Activated CD8-positive, alpha-beta memory T cell treated with anti-CD3 and anti-CD28 coated beads, Interleukin-2, amount 10 ng/mL, durations not matched to agents 7 days and 5 days (primary cell): ENCODE measurements around the gene GP1BA. TPM values are rescaled to one million over a fixed set of nuclear protein-coding genes. Genes with fewer than 3 reads are reported as not detected.

Experiments
- ATAC-seq: fragments of 150-1000 bp; cut with Tn5 transposase; one replicate; pipeline ENCODE4 v1.10.0; 2021; ENCODE audit warnings: moderate library complexity
- CTCF ChIA-PET: fragments of 350-600 bp; sonication (Branson Sonifier 250); formaldehyde crosslinking; loops from one replicate; lab custom pipeline; 2021; ENCODE audit warnings: antibody characterized with exemption; lab: Charles Lee
- DNase-seq: peaks from one replicate; pipeline ENCODE4 v3.0.0-alpha.2; 2020
- H3K27ac Mint-ChIP-seq: one replicate; pipeline ENCODE4 v1.8.0; 2021; ENCODE audit warnings: mild to moderate bottlenecking, mixed read lengths
- H3K27me3 Mint-ChIP-seq: one replicate; pipeline ENCODE4 v1.8.0; 2021; ENCODE audit warnings: mixed read lengths
- H3K36me3 Mint-ChIP-seq: one replicate; pipeline ENCODE4 v1.8.0; 2021; ENCODE audit warnings: mild to moderate bottlenecking, mixed read lengths
- H3K4me1 Mint-ChIP-seq: one replicate; pipeline ENCODE4 v1.8.0; 2021; ENCODE audit warnings: mixed read lengths
- H3K4me3 Mint-ChIP-seq: one replicate; pipeline ENCODE4 v1.8.0; 2021; ENCODE audit warnings: mild to moderate bottlenecking, moderate library complexity, mixed read lengths
- H3K9me3 Mint-ChIP-seq: one replicate; pipeline ENCODE4 v1.8.0; 2022; ENCODE audit warnings: low read depth, mixed read lengths
- total RNA-seq, 2 experiments: library from RNA; stranded (reverse); gene quantifications; one replicate each; pipeline ENCODE4 v1.2.3, GENCODE V29; 2021

GP1BA gene
- total RNA-seq, 2 experiments from 2014 or later = not detected

DNA sequence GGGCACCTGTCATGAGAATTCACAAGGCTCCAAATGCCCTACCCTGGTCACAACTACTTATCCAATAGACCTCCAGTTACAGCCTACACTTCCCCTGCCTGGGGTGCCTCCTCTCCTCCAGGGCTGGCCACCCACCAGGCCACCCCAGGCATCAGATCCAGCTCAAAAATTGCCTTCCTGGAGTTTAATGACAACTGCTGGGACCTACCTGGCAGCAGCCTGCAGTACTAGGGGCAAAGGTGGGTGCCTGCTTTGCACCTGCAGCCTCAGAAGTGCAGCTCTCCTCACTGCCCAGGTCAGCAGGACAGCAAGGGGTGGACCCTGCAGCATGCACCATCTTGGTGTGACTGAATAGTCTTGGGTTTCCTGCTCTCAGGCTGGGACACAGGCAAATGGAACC, 3.6 kb downstream of the GP1BA start:
- DNase-seq (no peak), ATAC-seq (no peak)
- Mint-ChIP-seq H3K36me3 (peaks cover 32% of the 10 kb centered on the region), H3K27me3 (no peaks in the 10 kb centered on the region), H3K9me3 (no peaks in the 10 kb centered on the region), H3K27ac (no peak overlapping the region), H3K4me1 (peaks cover 45% of the 10 kb centered on the region), H3K4me3 (no peak overlapping the region)
- CTCF ChIA-PET = interaction anchor here (0.9 to 1.5 kb wide), 3 partner anchors 13 to 33 kb away, joined by 3 to 5 read pairs (median 3); partner anchors contain the start of gene CHRNE

GRCh38 chr17:4936436-4936835, 4.4 kb downstream of the GP1BA start:
- peaks cover 45% of the 10 kb centered on the region for H3K4me1 Mint-ChIP-seq
- peaks cover 36% of the 10 kb centered on the region for H3K36me3 Mint-ChIP-seq
- CTCF ChIA-PET = interaction anchor here (0.6 to 1.5 kb wide), 4 partner anchors 14 to 235 kb away, joined by 3 to 5 read pairs (median 4); partner anchors contain the start of genes CAMTA2 and CHRNE
- H3K9me3 Mint-ChIP-seq = no peaks in the 10 kb centered on the region
- ATAC-seq (no peak), DNase-seq (no peak)
- H3K27ac Mint-ChIP-seq = peak overlapping the region; percentile 42
- H3K27me3 Mint-ChIP-seq = no peaks in the 10 kb centered on the region
- H3K4me3 Mint-ChIP-seq = no peak overlapping the region

DNA sequence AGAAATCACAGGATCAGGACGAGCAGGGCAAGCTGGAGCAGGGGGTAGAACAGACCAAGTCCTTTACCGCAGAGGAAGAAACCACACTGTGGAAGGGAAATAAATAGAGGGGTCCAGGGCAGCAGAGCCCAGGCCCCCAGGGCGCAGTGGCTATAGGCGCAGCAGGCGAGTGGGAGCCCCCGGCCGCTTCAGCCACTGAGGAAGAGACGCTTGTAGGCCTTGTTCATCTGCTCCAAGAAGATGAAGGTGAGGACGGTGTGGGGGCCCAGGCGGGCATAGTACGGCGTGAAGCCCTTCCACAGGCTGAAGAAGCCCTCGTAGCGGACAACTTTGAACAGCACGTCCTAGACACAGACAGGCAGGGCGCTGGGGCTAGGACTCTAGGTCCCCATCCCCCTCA, 5.5 kb downstream of the GP1BA start:
- Mint-ChIP-seq H3K4me3 (no peak overlapping the region), H3K9me3 (no peaks in the 10 kb centered on the region), H3K36me3 (peaks cover 47% of the 10 kb centered on the region), H3K27ac (no peak overlapping the region), H3K27me3 (no peaks in the 10 kb centered on the region), H3K4me1 (peaks cover 54% of the 10 kb centered on the region)
- ATAC-seq = no peak
- no peak for DNase-seq
- CTCF ChIA-PET = interaction anchor here (1.5 kb wide), 1 partner anchor 50 kb away, joined by 5 read pairs; the partner anchor contains the start of gene CAMTA2

GRCh38 chr17:4938069-4938491, 6.0 kb downstream of the GP1BA start:
- DNase-seq = no peak
- H3K27ac Mint-ChIP-seq = peak overlapping the region; percentile 83
- peaks cover 59% of the 10 kb centered on the region for H3K4me1 Mint-ChIP-seq
- no peaks in the 10 kb centered on the region for H3K9me3 Mint-ChIP-seq
- H3K36me3 Mint-ChIP-seq = peaks cover 53% of the 10 kb centered on the region
- CTCF ChIA-PET = no interaction called here
- H3K4me3 Mint-ChIP-seq = peak overlapping the region; percentile 98
- no peak for ATAC-seq
- H3K27me3 Mint-ChIP-seq = no peaks in the 10 kb centered on the region

DNA sequence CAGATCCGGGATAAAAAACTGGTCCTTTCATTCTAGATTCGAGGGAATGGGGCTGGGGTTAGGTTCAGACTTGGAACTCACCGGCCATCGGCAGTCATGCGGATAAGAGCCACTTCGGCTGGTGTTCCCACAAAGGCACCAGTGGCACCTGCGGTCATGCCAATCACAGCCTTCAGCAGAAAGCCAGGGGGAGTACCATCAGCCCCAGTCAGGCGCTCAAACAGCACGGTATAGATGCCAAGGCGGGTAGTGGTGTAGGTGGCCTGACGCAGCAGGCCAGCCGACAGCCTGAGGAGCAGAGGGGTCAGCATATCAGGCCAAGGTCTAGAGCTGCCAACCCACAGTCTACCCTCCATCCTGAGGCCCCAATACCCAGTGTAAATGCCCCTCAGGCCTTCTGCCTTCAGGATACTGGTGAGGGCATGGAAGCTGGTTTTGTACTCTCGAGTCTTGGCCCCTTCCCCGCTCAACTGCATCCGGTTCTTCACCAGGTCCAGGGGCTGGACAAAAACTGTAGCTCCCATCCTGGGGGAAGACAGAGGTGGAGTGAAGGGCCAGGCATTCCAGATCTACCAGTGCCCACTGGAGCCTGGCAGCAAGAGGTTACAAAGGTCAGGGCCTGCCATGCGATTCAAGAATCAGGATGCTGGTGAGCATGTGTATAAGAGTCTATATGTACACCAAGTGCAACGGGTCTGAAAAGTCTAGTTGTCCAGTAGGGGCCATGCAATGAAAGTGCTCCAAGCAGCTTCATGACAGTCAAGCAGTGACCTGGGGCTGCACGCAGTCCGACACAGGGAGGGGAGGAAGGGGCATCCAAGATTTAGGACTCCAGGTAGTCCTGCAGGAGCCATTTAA, 6.8 kb downstream of the GP1BA start:
- Mint-ChIP-seq H3K4me3 (peak overlapping the region; percentile 98), H3K27ac (peak overlapping the region; percentile 83), H3K9me3 (no peaks in the 10 kb centered on the region), H3K36me3 (peaks cover 57% of the 10 kb centered on the region), H3K27me3 (no peaks in the 10 kb centered on the region), H3K4me1 (peaks cover 59% of the 10 kb centered on the region)
- CTCF ChIA-PET = interaction anchor here (0.9 to 2.7 kb wide), 11 partner anchors 10 to 372 kb away, joined by 3 to 29 read pairs (median 5); partner anchors contain the start of genes ARRB2, CAMTA2, CHRNE and PFN1
- ATAC-seq (no peak), DNase-seq (no peak)

- Mint-ChIP-seq H3K4me3 (peak overlapping the region; percentile 98), H3K27ac (peak overlapping the region; percentile 83), H3K4me1 (peaks cover 59% of the 10 kb centered on the region), H3K36me3 (peaks cover 62% of the 10 kb centered on the region), H3K9me3 (no peaks in the 10 kb centered on the region), H3K27me3 (no peaks in the 10 kb centered on the region)
- DNase-seq (no peak), ATAC-seq (no peak)
- CTCF ChIA-PET = interaction anchor here (0.8 to 2.7 kb wide), 17 partner anchors 9 to 372 kb away, joined by 3 to 29 read pairs (median 4); partner anchors contain the start of genes ARRB2, C17orf107, CAMTA2 and CHRNE
Measured at GRCh38 chr17:4939546-4939795, 7.4 kb downstream of the GP1BA start.

- ATAC-seq = peak; percentile 84
- H3K4me3 Mint-ChIP-seq = peak within 1 kb of the TSS; percentile 98
- H3K27ac Mint-ChIP-seq = peak within 1 kb of the TSS; percentile 92
- peaks cover 60% of the 10 kb centered on the region for H3K4me1 Mint-ChIP-seq
- no peaks in the 10 kb centered on the region for H3K9me3 Mint-ChIP-seq
- CTCF ChIA-PET = interaction anchor here (0.8 to 2.7 kb wide), 17 partner anchors 9 to 230 kb away, joined by 3 to 29 read pairs (median 4); partner anchors contain the start of genes ARRB2, C17orf107, CAMTA2 and CHRNE
- DNase-seq = peak; percentile 99
- H3K36me3 Mint-ChIP-seq = peaks cover 67% of the 10 kb centered on the region
- no peaks in the 10 kb centered on the region for H3K27me3 Mint-ChIP-seq
Measured at GRCh38 chr17:4939796-4940554, 7.9 kb downstream of the GP1BA start, which contains the start of the genes RNF167 and SLC25A11. RNF167 (plus strand) TSS chr17:4940268; CDS start chr17:4940910, 642 bp downstream. SLC25A11 (minus strand) TSS chr17:4940046; CDS start chr17:4939910, 136 bp downstream.

- peak; percentile 81 for DNase-seq
- Mint-ChIP-seq H3K9me3 (no peaks in the 10 kb centered on the region), H3K36me3 (peaks cover 75% of the 10 kb centered on the region), H3K4me3 (peak overlapping the region; percentile 98), H3K27ac (peak overlapping the region; percentile 92), H3K27me3 (no peaks in the 10 kb centered on the region), H3K4me1 (peaks cover 62% of the 10 kb centered on the region)
- ATAC-seq = no peak
- CTCF ChIA-PET = interaction anchor here (0.8 to 2.7 kb wide), 15 partner anchors 8 to 231 kb away, joined by 3 to 29 read pairs (median 4); partner anchors contain the start of genes ARRB2, C17orf107, CAMTA2 and CHRNE
Measured at GRCh38 chr17:4940555-4941318, 8.7 kb downstream of the GP1BA start.

DNA sequence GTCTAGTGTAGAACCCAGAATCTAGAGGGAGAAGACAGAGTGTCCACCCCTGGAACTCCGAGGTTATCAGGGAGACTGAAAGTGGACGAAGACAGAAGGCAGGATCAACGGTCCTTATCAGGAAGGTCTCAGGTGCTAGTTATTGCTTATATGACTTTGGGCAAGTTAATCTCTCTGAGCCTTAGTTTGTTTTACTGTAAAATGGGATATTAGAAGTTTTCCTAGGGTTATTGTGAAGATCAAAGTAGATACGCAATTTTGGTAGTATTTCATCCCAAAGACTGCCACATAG, 9.2 kb downstream of the GP1BA start:
- H3K4me1 Mint-ChIP-seq = peaks cover 61% of the 10 kb centered on the region
- no peak for ATAC-seq
- peak overlapping the region; percentile 98 for H3K4me3 Mint-ChIP-seq
- peak overlapping the region; percentile 92 for H3K27ac Mint-ChIP-seq
- H3K27me3 Mint-ChIP-seq = no peaks in the 10 kb centered on the region
- CTCF ChIA-PET = interaction anchor here (2.7 kb wide), 2 partner anchors 32 to 38 kb away, joined by 18 to 24 read pairs; partner anchors contain the start of gene CHRNE
- DNase-seq = no peak
- peaks cover 75% of the 10 kb centered on the region for H3K36me3 Mint-ChIP-seq
- H3K9me3 Mint-ChIP-seq = no peaks in the 10 kb centered on the region

GRCh38 chr17:4942760-4943508, 10.9 kb downstream of the GP1BA start:
- DNase-seq (no peak), ATAC-seq (no peak)
- Mint-ChIP-seq H3K27me3 (no peaks in the 10 kb centered on the region), H3K4me1 (peaks cover 53% of the 10 kb centered on the region), H3K36me3 (peaks cover 77% of the 10 kb centered on the region), H3K27ac (peak overlapping the region; percentile 92), H3K9me3 (no peaks in the 10 kb centered on the region), H3K4me3 (peak overlapping the region; percentile 98)
- CTCF ChIA-PET = no interaction called here

- ATAC-seq (peak; percentile 20), DNase-seq (peak; percentile 84)
- peaks cover 69% of the 10 kb centered on the region for H3K36me3 Mint-ChIP-seq
- CTCF ChIA-PET = interaction anchor here (0.8 to 1.3 kb wide), 2 partner anchors 35 to 88 kb away, joined by 3 to 4 read pairs; no protein-coding TSS in a partner anchor
- H3K9me3 Mint-ChIP-seq = no peaks in the 10 kb centered on the region
- peaks cover 47% of the 10 kb centered on the region for H3K4me1 Mint-ChIP-seq
- H3K27me3 Mint-ChIP-seq = no peaks in the 10 kb centered on the region
- H3K4me3 Mint-ChIP-seq = peak overlapping the region; percentile 98
- peak overlapping the region; percentile 92 for H3K27ac Mint-ChIP-seq
Measured at GRCh38 chr17:4944163-4944553, 12.1 kb downstream of the GP1BA start.
